ENCODE measurements around the gene SNX33. TPM values are rescaled to one million over a fixed set of nuclear protein-coding genes. Genes with fewer than 3 reads are reported as not detected.

SNX33 gene
- total and polyA plus RNA-seq, 2 experiments from 2014 or later: 6.2 to 21.2 TPM

DNA sequence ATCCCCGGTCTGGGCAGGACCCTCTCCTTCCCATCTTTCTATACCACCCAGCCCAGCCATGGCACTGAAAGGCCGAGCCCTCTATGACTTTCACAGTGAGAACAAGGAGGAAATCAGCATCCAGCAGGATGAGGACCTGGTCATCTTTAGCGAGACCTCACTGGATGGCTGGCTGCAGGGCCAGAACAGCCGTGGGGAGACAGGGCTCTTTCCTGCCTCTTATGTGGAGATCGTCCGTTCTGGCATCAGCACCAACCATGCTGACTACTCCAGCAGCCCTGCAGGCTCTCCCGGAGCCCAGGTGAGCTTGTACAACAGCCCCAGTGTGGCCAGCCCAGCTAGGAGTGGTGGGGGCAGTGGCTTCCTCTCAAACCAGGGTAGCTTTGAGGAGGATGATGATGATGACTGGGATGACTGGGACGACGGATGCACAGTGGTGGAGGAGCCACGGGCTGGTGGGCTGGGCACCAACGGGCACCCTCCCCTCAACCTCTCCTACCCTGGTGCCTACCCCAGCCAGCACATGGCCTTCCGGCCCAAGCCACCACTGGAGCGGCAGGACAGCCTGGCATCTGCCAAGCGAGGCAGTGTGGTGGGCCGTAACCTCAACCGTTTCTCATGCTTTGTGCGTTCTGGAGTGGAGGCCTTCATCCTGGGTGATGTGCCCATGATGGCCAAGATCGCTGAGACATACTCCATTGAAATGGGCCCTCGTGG is 1.5 kb downstream of the SNX33 start:
- H3K36me3 Mint-ChIP-seq (ENCODE audit: low read depth): peaks cover 28% of the 10 kb centered on the region
- H3K9me3 Mint-ChIP-seq: no peaks in the 10 kb centered on the region
- H3K27ac Mint-ChIP-seq: no peak overlapping the region
- ATAC-seq (no peak), DNase-seq (ENCODE audit: low spot score) (no peak)
- Histone ChIP-seq H3K27ac (ENCODE audit: low read depth) (no peak overlapping the region; the same call in 1 of the 2 replicates), H3K4me2 (peak overlapping the region; percentile 99), H3K4me3 (peak overlapping the region; percentile 96), H2AFZ (no peak overlapping the region), H3K4me1 (ENCODE audit: insufficient read depth) (peaks cover 27% of the 10 kb centered on the region), H3F3A (replicated peaks; ENCODE audit: low read depth) (peaks cover 29% of the 10 kb centered on the region), H3K9me2 (ENCODE audit: insufficient read depth) (no peaks in the 10 kb centered on the region), H3K27me3 (ENCODE audit: insufficient read depth) (peaks cover 17% of the 10 kb centered on the region), H4K20me1 (replicated peaks; ENCODE audit: insufficient read depth) (peaks cover 12% of the 10 kb centered on the region; the same call in 1 of the 2 replicates), H3K79me2 (replicated peaks; ENCODE audit: insufficient read depth) (peaks cover 48% of the 10 kb centered on the region), H3K36me3 (ENCODE audit: insufficient read depth) (no peaks in the 10 kb centered on the region; the same call in 1 of the 2 replicates)
- peak overlapping the region; percentile 96 for H3K4me3 Mint-ChIP-seq
- H3K27me3 Mint-ChIP-seq (ENCODE audit: insufficient read depth, low read depth, poor library complexity): peaks cover 44% of the 10 kb centered on the region
- H3K4me1 Mint-ChIP-seq: peaks cover 62% of the 10 kb centered on the region
- TF ChIP-seq, protein P1, sequence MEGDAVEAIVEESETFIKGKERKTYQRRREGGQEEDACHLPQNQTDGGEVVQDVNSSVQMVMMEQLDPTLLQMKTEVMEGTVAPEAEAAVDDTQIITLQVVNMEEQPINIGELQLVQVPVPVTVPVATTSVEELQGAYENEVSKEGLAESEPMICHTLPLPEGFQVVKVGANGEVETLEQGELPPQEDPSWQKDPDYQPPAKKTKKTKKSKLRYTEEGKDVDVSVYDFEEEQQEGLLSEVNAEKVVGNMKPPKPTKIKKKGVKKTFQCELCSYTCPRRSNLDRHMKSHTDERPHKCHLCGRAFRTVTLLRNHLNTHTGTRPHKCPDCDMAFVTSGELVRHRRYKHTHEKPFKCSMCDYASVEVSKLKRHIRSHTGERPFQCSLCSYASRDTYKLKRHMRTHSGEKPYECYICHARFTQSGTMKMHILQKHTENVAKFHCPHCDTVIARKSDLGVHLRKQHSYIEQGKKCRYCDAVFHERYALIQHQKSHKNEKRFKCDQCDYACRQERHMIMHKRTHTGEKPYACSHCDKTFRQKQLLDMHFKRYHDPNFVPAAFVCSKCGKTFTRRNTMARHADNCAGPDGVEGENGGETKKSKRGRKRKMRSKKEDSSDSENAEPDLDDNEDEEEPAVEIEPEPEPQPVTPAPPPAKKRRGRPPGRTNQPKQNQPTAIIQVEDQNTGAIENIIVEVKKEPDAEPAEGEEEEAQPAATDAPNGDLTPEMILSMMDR (conservative IDR thresholded peaks at IDR 0.05; ENCODE audit: low read depth in 2 of 2): no peak
- TF ChIP-seq JUNB (IDR thresholded peaks at IDR 0.05; ENCODE audit: unreplicated experiment): no peak
- TF ChIP-seq POLR2AphosphoS5 (IDR thresholded peaks at IDR 0.05; ENCODE audit: low read depth): no peak
- TF ChIP-seq, protein P2, sequence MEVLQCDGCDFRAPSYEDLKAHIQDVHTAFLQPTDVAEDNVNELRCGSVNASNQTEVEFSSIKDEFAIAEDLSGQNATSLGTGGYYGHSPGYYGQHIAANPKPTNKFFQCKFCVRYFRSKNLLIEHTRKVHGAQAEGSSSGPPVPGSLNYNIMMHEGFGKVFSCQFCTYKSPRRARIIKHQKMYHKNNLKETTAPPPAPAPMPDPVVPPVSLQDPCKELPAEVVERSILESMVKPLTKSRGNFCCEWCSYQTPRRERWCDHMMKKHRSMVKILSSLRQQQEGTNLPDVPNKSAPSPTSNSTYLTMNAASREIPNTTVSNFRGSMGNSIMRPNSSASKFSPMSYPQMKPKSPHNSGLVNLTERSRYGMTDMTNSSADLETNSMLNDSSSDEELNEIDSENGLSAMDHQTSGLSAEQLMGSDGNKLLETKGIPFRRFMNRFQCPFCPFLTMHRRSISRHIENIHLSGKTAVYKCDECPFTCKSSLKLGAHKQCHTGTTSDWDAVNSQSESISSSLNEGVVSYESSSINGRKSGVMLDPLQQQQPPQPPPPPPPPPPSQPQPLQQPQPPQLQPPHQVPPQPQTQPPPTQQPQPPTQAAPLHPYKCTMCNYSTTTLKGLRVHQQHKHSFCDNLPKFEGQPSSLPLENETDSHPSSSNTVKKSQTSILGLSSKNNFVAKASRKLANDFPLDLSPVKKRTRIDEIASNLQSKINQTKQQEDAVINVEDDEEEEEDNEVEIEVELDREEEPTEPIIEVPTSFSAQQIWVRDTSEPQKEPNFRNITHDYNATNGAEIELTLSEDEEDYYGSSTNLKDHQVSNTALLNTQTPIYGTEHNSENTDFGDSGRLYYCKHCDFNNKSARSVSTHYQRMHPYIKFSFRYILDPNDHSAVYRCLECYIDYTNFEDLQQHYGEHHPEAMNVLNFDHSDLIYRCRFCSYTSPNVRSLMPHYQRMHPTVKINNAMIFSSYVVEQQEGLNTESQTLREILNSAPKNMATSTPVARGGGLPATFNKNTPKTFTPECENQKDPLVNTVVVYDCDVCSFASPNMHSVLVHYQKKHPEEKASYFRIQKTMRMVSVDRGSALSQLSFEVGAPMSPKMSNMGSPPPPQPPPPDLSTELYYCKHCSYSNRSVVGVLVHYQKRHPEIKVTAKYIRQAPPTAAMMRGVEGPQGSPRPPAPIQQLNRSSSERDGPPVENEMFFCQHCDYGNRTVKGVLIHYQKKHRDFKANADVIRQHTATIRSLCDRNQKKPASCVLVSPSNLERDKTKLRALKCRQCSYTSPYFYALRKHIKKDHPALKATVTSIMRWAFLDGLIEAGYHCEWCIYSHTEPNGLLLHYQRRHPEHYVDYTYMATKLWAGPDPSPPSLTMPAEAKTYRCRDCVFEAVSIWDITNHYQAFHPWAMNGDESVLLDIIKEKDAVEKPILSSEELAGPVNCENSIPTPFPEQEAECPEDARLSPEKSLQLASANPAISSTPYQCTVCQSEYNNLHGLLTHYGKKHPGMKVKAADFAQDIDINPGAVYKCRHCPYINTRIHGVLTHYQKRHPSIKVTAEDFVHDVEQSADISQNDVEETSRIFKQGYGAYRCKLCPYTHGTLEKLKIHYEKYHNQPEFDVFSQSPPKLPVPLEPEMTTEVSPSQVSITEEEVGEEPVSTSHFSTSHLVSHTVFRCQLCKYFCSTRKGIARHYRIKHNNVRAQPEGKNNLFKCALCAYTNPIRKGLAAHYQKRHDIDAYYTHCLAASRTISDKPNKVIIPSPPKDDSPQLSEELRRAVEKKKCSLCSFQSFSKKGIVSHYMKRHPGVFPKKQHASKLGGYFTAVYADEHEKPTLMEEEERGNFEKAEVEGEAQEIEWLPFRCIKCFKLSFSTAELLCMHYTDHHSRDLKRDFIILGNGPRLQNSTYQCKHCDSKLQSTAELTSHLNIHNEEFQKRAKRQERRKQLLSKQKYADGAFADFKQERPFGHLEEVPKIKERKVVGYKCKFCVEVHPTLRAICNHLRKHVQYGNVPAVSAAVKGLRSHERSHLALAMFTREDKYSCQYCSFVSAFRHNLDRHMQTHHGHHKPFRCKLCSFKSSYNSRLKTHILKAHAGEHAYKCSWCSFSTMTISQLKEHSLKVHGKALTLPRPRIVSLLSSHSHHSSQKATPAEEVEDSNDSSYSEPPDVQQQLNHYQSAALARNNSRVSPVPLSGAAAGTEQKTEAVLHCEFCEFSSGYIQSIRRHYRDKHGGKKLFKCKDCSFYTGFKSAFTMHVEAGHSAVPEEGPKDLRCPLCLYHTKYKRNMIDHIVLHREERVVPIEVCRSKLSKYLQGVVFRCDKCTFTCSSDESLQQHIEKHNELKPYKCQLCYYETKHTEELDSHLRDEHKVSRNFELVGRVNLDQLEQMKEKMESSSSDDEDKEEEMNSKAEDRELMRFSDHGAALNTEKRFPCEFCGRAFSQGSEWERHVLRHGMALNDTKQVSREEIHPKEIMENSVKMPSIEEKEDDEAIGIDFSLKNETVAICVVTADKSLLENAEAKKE (CRISPR knock-in tag; IDR thresholded peaks at IDR 0.05): no peak
- no peak for TF ChIP-seq EZH2 (IDR thresholded peaks at IDR 0.05; ENCODE audit: low read depth, unreplicated experiment)
- no peak for TF ChIP-seq NANOG (IDR thresholded peaks at IDR 0.05; ENCODE audit: borderline replicate concordance)
- no peak for TF ChIP-seq EZH2phosphoT487 (IDR thresholded peaks at IDR 0.05; ENCODE audit: unreplicated experiment)
- TF ChIP-seq CREB1 (CRISPR knock-in tag; IDR thresholded peaks at IDR 0.05; ENCODE audit: low read depth): no peak
- no peak for TF ChIP-seq STAT1 (IDR thresholded peaks at IDR 0.05; ENCODE audit: unreplicated experiment)
- no peak for TF ChIP-seq ZNF114 (CRISPR knock-in tag; IDR thresholded peaks at IDR 0.05)
- TF ChIP-seq, protein P3, sequence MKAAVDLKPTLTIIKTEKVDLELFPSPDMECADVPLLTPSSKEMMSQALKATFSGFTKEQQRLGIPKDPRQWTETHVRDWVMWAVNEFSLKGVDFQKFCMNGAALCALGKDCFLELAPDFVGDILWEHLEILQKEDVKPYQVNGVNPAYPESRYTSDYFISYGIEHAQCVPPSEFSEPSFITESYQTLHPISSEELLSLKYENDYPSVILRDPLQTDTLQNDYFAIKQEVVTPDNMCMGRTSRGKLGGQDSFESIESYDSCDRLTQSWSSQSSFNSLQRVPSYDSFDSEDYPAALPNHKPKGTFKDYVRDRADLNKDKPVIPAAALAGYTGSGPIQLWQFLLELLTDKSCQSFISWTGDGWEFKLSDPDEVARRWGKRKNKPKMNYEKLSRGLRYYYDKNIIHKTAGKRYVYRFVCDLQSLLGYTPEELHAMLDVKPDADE (IDR thresholded peaks at IDR 0.05): no peak
- TF ChIP-seq, protein P4, sequence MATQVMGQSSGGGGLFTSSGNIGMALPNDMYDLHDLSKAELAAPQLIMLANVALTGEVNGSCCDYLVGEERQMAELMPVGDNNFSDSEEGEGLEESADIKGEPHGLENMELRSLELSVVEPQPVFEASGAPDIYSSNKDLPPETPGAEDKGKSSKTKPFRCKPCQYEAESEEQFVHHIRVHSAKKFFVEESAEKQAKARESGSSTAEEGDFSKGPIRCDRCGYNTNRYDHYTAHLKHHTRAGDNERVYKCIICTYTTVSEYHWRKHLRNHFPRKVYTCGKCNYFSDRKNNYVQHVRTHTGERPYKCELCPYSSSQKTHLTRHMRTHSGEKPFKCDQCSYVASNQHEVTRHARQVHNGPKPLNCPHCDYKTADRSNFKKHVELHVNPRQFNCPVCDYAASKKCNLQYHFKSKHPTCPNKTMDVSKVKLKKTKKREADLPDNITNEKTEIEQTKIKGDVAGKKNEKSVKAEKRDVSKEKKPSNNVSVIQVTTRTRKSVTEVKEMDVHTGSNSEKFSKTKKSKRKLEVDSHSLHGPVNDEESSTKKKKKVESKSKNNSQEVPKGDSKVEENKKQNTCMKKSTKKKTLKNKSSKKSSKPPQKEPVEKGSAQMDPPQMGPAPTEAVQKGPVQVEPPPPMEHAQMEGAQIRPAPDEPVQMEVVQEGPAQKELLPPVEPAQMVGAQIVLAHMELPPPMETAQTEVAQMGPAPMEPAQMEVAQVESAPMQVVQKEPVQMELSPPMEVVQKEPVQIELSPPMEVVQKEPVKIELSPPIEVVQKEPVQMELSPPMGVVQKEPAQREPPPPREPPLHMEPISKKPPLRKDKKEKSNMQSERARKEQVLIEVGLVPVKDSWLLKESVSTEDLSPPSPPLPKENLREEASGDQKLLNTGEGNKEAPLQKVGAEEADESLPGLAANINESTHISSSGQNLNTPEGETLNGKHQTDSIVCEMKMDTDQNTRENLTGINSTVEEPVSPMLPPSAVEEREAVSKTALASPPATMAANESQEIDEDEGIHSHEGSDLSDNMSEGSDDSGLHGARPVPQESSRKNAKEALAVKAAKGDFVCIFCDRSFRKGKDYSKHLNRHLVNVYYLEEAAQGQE (IDR thresholded peaks at IDR 0.05; ENCODE audit: unreplicated experiment): no peak
- TF ChIP-seq ZNF331 (CRISPR knock-in tag; IDR thresholded peaks at IDR 0.05; ENCODE audit: low read depth): no peak
